GM12878 (cell line): ENCODE measurements around the gene CD48. TPM values are rescaled to one million over a fixed set of nuclear protein-coding genes. Genes with fewer than 3 reads are reported as not detected.

Experiments used
- ATAC-seq: fragments of 200-7000 bp; cut with Tn5 transposase; 3 replicates; pipeline ENCODE4 v1.9.1; 2020; ENCODE audit warnings: mild to moderate bottlenecking, moderate library complexity
- BruUV-seq: library from RNA; stranded (reverse); fragments of 400-500 nt; replicated peaks from 2 replicates; lab custom pipeline; 2021; lab: Mats Ljungman, UMichigan
- CTCF ChIA-PET: fragments of 300-600 bp; sonication (Branson Sonifier 250); formaldehyde crosslinking; extraction: SDS; loops from one replicate; lab custom pipeline; 2021; ENCODE audit warnings: inconsistent platforms; lab: Yijun Ruan, JAX
- POLR2A ChIA-PET: fragments of 350-600 bp; formaldehyde crosslinking; extraction: SDS; loops from one replicate; lab custom pipeline; 2021; ENCODE audit warnings: inconsistent platforms; lab: Charles Lee
- RAD21 ChIA-PET: fragments of 300-600 bp; sonication (Branson Sonifier 250); formaldehyde crosslinking; loops from one replicate; lab custom pipeline; 2023; ENCODE audit warnings: antibody characterized with exemption; ENCODE audit not compliant: unreplicated experiment; lab: Charles Lee
- SMC1A ChIA-PET: fragments of 300-600 bp; sonication (Branson Sonifier 250); formaldehyde crosslinking; loops from one replicate; lab custom pipeline; 2023; ENCODE audit not compliant: unreplicated experiment, uncharacterized antibody; lab: Charles Lee
- DNase-seq: peaks from one replicate; pipeline ENCODE4 v3.0.0-alpha.2; 2011; ENCODE audit warnings: low read depth, low spot score
- FAIRE-seq: peaks from 3 replicates; lab custom pipeline; 2011; peaks lifted over from hg19 to GRCh38; lab: Jason Lieb, UNC
- H2AFZ ChIP-seq: 2 replicates; pipeline ENCODE4 v1.6.0; 2011; ENCODE audit warnings: low read depth, low read length, control low read depth; ENCODE audit not compliant: control insufficient read depth
- H3K27ac ChIP-seq: 2 replicates; pipeline ENCODE4 v1.5.1; 2011; ENCODE audit warnings: control low read depth; ENCODE audit not compliant: control insufficient read depth, insufficient read depth
- H3K27me3 ChIP-seq, 2 experiments: replicated peaks in 1 of 2; 2 replicates each; pipeline versions ENCODE4 v1.6.0 to v1.6.1; 2011; ENCODE audit warnings: low read length in 1 of 2; ENCODE audit not compliant: control insufficient read depth in 2 of 2, insufficient read depth in 2 of 2
- H3K36me3 ChIP-seq, 2 experiments: 2 replicates each; pipeline ENCODE4 v1.5.1; 2011; ENCODE audit warnings: low read length in 1 of 2; ENCODE audit not compliant: control insufficient read depth in 2 of 2, insufficient read depth in 2 of 2
- H3K4me1 ChIP-seq: 2 replicates; pipeline ENCODE4 v1.6.1; 2011; ENCODE audit warnings: mild to moderate bottlenecking, low read length, moderate library complexity, mixed read lengths; ENCODE audit not compliant: control insufficient read depth, insufficient read depth
- H3K4me2 ChIP-seq: 2 replicates; pipeline ENCODE4 v1.6.0; 2011; ENCODE audit warnings: control low read depth; ENCODE audit not compliant: control insufficient read depth, insufficient read depth
- H3K4me3 ChIP-seq: fragments of 200-600 bp; sonication (generic); 2 replicates; pipeline ENCODE4 v1.5.1; 2016
- H3K79me2 ChIP-seq: 2 replicates; pipeline ENCODE4 v1.6.0; 2011; ENCODE audit warnings: low read length; ENCODE audit not compliant: control insufficient read depth, insufficient read depth
- H3K9ac ChIP-seq: 2 replicates; pipeline ENCODE4 v1.8.0; 2011; ENCODE audit warnings: low read length, control low read depth, mixed read lengths; ENCODE audit not compliant: control insufficient read depth, insufficient read depth
- H3K9me3 ChIP-seq: replicated peaks from 3 replicates; pipeline ENCODE4 v1.5.1; 2011; ENCODE audit warnings: mild to moderate bottlenecking, low read length; ENCODE audit not compliant: control insufficient read depth, insufficient read depth
- H4K20me1 ChIP-seq: 2 replicates; pipeline ENCODE4 v1.6.0; 2011; ENCODE audit not compliant: control insufficient read depth, insufficient read depth
- POLR2AphosphoS5 ChIP-seq: IDR thresholded peaks from 2 replicates; pipeline ENCODE4 v1.6.1; 2011; ENCODE audit warnings: mild to moderate bottlenecking, low read length, inconsistent platforms
- SUZ12 ChIP-seq: fragments of 200-600 bp; sonication (generic); IDR thresholded peaks from one replicate; pipeline ENCODE4 v1.6.1; 2018; ENCODE audit warnings: antibody characterized with exemption, mild to moderate bottlenecking; ENCODE audit not compliant: unreplicated experiment
- TARDBP ChIP-seq: IDR thresholded peaks from 2 replicates; pipeline ENCODE4 v1.6.1; 2016; ENCODE audit warnings: borderline replicate concordance
- TCF12 ChIP-seq: IDR thresholded peaks from 2 replicates; pipeline ENCODE4 v1.6.1; 2011; ENCODE audit warnings: low read depth, mild to moderate bottlenecking, low read length
- WGBS: methylation state at CpG from one replicate; pipeline ENCODE4 v1.1.6; 2016; ENCODE audit warnings: low lambda C conversion rate; ENCODE audit not compliant: insufficient replicate concordance, insufficient coverage; ENCODE audit errors: missing lambda C conversion rate; 5-methylcytosine and 5-hydroxymethylcytosine counted together
- in situ Hi-C: fragments of 300-500 bp; cut with MboI; formaldehyde crosslinking; loops from 9 replicates; pipeline ENCODE4 v1.14.3; 2018; ENCODE audit warnings: mixed read lengths
- intact Hi-C: fragments of 100-400 bp; cut with micrococcal nuclease; formaldehyde crosslinking; loops from one replicate; pipeline ENCODE4 v1.14.2; 2022; ENCODE audit not compliant: unreplicated experiment
- polyA plus RNA-seq, 11 experiments: library from polyadenylated mRNA; depleted of rRNA in 4 of 11; unstranded in 6 of 11; stranded (reverse) in 5 of 11; fragments of >200 nt; fragmentation: Nextera tagmentation in 4 of 11; fragmentation: Illumina TruSeq in 1 of 11; extraction: Ambion mirVana in 4 of 11; extraction: Trizol in 1 of 11; gene quantifications; 1 replicate in 1 of 11; 2 replicates in 10 of 11; pipeline versions ENCODE4 v1.2.1 to v1.2.3, GENCODE V29; 2011 to 2016; ENCODE audit warnings: inconsistent platforms in 2 of 11, missing spikeins in 2 of 11, low read depth in 1 of 11
- total RNA-seq, 4 experiments: library from RNA; depleted of rRNA in 3 of 4; stranded (reverse); fragments of >200 nt in 3 of 4; fragmentation: Illumina TruSeq in 1 of 4; extraction: Trizol in 1 of 4; gene quantifications; 2 replicates each; pipeline versions ENCODE4 v1.2.1 to v1.2.3, GENCODE V29; 2013 to 2021
- TF ChIP-seq, protein P1 (sequence below): fragments of 450-650 bp; IDR thresholded peaks from 2 replicates; pipeline ENCODE4 v1.6.1; 2017; ENCODE audit warnings: mild to moderate bottlenecking, moderate library complexity
- TF ChIP-seq, protein P2 (sequence below): fragments of 150-350 bp; IDR thresholded peaks from 2 replicates; pipeline ENCODE4 v1.6.1; 2014; ENCODE audit warnings: mild to moderate bottlenecking, low read depth, low read length
- TF ChIP-seq, protein P3 (sequence below): IDR thresholded peaks from 2 replicates; pipeline ENCODE4 v1.6.1; 2012; ENCODE audit warnings: low read depth, low read length, improper control_type of control experiment

The CD48 gene
- total and polyA plus RNA-seq, 10 of the 15 experiments (the other 5 are each of a cell fraction or from before 2014, with no cell fraction given) = 302 to 1,315 (median 430) TPM

DNA sequence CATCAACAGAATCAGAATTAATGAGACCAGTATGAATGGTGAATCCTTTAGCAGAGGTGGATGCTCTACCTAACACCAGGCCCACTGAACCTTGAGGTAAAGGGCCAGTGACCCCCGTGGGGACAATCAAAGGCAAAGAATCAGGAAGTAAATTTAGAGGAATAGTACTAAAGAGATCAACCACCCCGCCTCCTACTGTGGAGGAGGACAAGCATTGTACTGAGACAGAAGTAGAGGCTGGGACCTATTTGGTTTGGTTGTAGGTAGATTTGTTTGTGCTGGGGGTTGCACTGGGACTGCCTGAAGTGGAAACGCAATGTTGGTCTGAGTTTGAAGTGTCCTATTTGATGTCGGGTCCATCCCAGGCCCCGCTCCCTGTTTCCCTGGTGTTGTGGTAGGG lies 9.5 kb downstream of the CD48 start:
- DNase-seq = no peak
- Histone ChIP-seq H3K79me2 (peaks cover 82% of the 10 kb centered on the region), H3K27me3 (no peaks in the 10 kb centered on the region), H3K9ac (no peak overlapping the region), H3K9me3 (no peaks in the 10 kb centered on the region), H3K27ac (no peak overlapping the region), H3K4me3 (no peak overlapping the region), H4K20me1 (peaks cover 7% of the 10 kb centered on the region; the same call in 1 of the 2 replicates), H3K4me1 (peaks cover 7% of the 10 kb centered on the region; the same call in 1 of the 2 replicates), H2AFZ (no peak overlapping the region), H3K4me2 (peak overlapping the region; percentile 57)
- 76% methylated on average over 5 of the region's 5 CpGs for WGBS
- RAD21 ChIA-PET = interaction anchor here (1.2 to 1.3 kb wide), 2 partner anchors 9 to 23 kb away, joined by 3 to 4 read pairs; partner anchors contain the start of gene CD48
- intact Hi-C loops = no loop called here
- in situ Hi-C loops = no loop called here
- POLR2A ChIA-PET = interaction anchor here (1.6 to 1.7 kb wide), 2 partner anchors 16 to 23 kb away, joined by 4 to 5 read pairs; no protein-coding TSS in a partner anchor
- CTCF ChIA-PET = interaction anchor here (0.7 to 1.1 kb wide), 3 partner anchors 16 to 18 kb away, joined by 3 read pairs; no protein-coding TSS in a partner anchor
- no TSS peak for BruUV-seq
- no peak for FAIRE-seq
- TF ChIP-seq TARDBP = no peak
- TF ChIP-seq, protein P1, sequence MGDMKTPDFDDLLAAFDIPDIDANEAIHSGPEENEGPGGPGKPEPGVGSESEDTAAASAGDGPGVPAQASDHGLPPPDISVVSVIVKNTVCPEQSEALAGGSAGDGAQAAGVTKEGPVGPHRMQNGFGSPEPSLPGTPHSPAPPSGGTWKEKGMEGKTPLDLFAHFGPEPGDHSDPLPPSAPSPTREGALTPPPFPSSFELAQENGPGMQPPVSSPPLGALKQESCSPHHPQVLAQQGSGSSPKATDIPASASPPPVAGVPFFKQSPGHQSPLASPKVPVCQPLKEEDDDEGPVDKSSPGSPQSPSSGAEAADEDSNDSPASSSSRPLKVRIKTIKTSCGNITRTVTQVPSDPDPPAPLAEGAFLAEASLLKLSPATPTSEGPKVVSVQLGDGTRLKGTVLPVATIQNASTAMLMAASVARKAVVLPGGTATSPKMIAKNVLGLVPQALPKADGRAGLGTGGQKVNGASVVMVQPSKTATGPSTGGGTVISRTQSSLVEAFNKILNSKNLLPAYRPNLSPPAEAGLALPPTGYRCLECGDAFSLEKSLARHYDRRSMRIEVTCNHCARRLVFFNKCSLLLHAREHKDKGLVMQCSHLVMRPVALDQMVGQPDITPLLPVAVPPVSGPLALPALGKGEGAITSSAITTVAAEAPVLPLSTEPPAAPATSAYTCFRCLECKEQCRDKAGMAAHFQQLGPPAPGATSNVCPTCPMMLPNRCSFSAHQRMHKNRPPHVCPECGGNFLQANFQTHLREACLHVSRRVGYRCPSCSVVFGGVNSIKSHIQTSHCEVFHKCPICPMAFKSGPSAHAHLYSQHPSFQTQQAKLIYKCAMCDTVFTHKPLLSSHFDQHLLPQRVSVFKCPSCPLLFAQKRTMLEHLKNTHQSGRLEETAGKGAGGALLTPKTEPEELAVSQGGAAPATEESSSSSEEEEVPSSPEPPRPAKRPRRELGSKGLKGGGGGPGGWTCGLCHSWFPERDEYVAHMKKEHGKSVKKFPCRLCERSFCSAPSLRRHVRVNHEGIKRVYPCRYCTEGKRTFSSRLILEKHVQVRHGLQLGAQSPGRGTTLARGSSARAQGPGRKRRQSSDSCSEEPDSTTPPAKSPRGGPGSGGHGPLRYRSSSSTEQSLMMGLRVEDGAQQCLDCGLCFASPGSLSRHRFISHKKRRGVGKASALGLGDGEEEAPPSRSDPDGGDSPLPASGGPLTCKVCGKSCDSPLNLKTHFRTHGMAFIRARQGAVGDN = no peak
- TF ChIP-seq, protein P2, sequence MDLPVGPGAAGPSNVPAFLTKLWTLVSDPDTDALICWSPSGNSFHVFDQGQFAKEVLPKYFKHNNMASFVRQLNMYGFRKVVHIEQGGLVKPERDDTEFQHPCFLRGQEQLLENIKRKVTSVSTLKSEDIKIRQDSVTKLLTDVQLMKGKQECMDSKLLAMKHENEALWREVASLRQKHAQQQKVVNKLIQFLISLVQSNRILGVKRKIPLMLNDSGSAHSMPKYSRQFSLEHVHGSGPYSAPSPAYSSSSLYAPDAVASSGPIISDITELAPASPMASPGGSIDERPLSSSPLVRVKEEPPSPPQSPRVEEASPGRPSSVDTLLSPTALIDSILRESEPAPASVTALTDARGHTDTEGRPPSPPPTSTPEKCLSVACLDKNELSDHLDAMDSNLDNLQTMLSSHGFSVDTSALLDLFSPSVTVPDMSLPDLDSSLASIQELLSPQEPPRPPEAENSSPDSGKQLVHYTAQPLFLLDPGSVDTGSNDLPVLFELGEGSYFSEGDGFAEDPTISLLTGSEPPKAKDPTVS = no peak
- TF ChIP-seq SUZ12 = no peak
- peak; percentile 51; the same call in 1 of the 2 replicates for TF ChIP-seq POLR2AphosphoS5
- TF ChIP-seq TCF12 = no peak
- TF ChIP-seq, protein P3, sequence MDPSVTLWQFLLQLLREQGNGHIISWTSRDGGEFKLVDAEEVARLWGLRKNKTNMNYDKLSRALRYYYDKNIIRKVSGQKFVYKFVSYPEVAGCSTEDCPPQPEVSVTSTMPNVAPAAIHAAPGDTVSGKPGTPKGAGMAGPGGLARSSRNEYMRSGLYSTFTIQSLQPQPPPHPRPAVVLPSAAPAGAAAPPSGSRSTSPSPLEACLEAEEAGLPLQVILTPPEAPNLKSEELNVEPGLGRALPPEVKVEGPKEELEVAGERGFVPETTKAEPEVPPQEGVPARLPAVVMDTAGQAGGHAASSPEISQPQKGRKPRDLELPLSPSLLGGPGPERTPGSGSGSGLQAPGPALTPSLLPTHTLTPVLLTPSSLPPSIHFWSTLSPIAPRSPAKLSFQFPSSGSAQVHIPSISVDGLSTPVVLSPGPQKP = no peak
- TF ChIP-seq, all 136 proteins: peak for 1
- no peak for ATAC-seq
- H3K36me3 ChIP-seq = peaks cover 6 to 16% of the 10 kb centered on the region in 2 experiments; a peak in 3 of 4 replicates
- SMC1A ChIA-PET = interaction anchor here (0.7 to 7.6 kb wide), 6 partner anchors 16 to 295 kb away, joined by 3 to 58 read pairs (median 3); no protein-coding TSS in a partner anchor
